CD4-positive, alpha-beta T cell treated with Interferon alpha-2 for 1 hour (primary cell): Measurements from ENCODE around the gene FITM1.

Source experiments
- DNase-seq, 2 donors: peaks; one replicate each; pipeline ENCODE4 v3.0.0-alpha.2; 2020 to 2022

The FITM1 gene

GRCh38 chr14:24121210-24121609, 9.2 kb upstream of the FITM1 start:
- DNase-seq, result no peak

GRCh38 chr14:24122416-24122815, 8.0 kb upstream of the FITM1 start:
- no peak for DNase-seq

- no peak for DNase-seq
Measured at GRCh38 chr14:24122898-24123297, 7.6 kb upstream of the FITM1 start.

- no peak for DNase-seq
Measured at GRCh38 chr14:24123424-24124417, 6.7 kb upstream of the FITM1 start.

GRCh38 chr14:24126939-24127338, 3.5 kb upstream of the FITM1 start:
- no peak for DNase-seq

GRCh38 chr14:24127673-24128072, 2.8 kb upstream of the FITM1 start:
- no peak for DNase-seq

- DNase-seq, result no peak
Measured at GRCh38 chr14:24129410-24129998, 955 bp upstream of the FITM1 start.

GRCh38 chr14:24130717-24131548, 474 bp downstream of the FITM1 start:
- DNase-seq, result no peak

GRCh38 chr14:24131549-24131966, 1.1 kb downstream of the FITM1 start:
- no peak for DNase-seq

GRCh38 chr14:24132061-24132685, 1.7 kb downstream of the FITM1 start:
- DNase-seq, result peak in 1 of 2 donors; percentile 33

GRCh38 chr14:24132976-24133375, 2.5 kb downstream of the FITM1 start:
- no peak for DNase-seq

GRCh38 chr14:24133735-24134134, 3.3 kb downstream of the FITM1 start:
- DNase-seq, result no peak

- DNase-seq, result no peak
Measured at GRCh38 chr14:24135584-24135833, 5.0 kb downstream of the FITM1 start.

GRCh38 chr14:24135834-24136683, 5.6 kb downstream of the FITM1 start, which contains the start of gene PSME1:
TSS of gene PSME1 (plus strand) at chr14:24136194. CDS start at chr14:24136263, 69 bp downstream.
- peak; percentile 91 to 96 for DNase-seq

- DNase-seq, result no peak
Measured at GRCh38 chr14:24136684-24137528, 6.4 kb downstream of the FITM1 start.

- DNase-seq, result no peak
Measured at GRCh38 chr14:24137529-24138395, 7.3 kb downstream of the FITM1 start.

GRCh38 chr14:24138396-24139271, 8.2 kb downstream of the FITM1 start:
- DNase-seq, result no peak

GRCh38 chr14:24139272-24139934, 8.9 kb downstream of the FITM1 start:
- peak in 1 of 2 donors; percentile 30 for DNase-seq
